Gastrocnemius medialis (tissue), 4 donors: Measurements from ENCODE around the gene OR10J5.

Experiments
- POLR2A ChIP-seq, 2 donors: fragments of 450-650 bp; IDR thresholded peaks; one replicate each; pipeline ENCODE4 v1.6.1; 2017; ENCODE audit warnings: antibody characterized with exemption in 2 of 2, mild to moderate bottlenecking in 2 of 2, moderate library complexity in 2 of 2
- TF ChIP-seq, protein P1 (sequence below), 5 experiments: fragments of 450-650 bp in 3 of 5; fragments of 200-600 bp in 2 of 5; sonication (generic) in 2 of 5; IDR thresholded peaks in 4 of 5; conservative IDR thresholded peaks in 1 of 5; 1 replicate in 4 of 5; 2 replicates in 1 of 5; pipeline ENCODE4 v1.5.1; 2016 to 2019; ENCODE audit warnings: antibody characterized with exemption in 5 of 5, mild to moderate bottlenecking in 3 of 5, moderate library complexity in 3 of 5

GRCh38 chr1:159509440-159510228 is 26.2 kb downstream of the OR10J5 start:
- TF ChIP-seq POLR2A (IDR thresholded peaks at IDR 0.05), result no peak
- TF ChIP-seq, protein P1, sequence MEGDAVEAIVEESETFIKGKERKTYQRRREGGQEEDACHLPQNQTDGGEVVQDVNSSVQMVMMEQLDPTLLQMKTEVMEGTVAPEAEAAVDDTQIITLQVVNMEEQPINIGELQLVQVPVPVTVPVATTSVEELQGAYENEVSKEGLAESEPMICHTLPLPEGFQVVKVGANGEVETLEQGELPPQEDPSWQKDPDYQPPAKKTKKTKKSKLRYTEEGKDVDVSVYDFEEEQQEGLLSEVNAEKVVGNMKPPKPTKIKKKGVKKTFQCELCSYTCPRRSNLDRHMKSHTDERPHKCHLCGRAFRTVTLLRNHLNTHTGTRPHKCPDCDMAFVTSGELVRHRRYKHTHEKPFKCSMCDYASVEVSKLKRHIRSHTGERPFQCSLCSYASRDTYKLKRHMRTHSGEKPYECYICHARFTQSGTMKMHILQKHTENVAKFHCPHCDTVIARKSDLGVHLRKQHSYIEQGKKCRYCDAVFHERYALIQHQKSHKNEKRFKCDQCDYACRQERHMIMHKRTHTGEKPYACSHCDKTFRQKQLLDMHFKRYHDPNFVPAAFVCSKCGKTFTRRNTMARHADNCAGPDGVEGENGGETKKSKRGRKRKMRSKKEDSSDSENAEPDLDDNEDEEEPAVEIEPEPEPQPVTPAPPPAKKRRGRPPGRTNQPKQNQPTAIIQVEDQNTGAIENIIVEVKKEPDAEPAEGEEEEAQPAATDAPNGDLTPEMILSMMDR (IDR thresholded peaks at IDR 0.05 in 4 of 5, conservative IDR thresholded peaks at IDR 0.05 in 1 of 5), result no peak
